H1 (cell line): Measurements from ENCODE around the gene CTAGE15.
"Not testable (repeated sequence)": the region's sequence is repeated elsewhere in the genome, so short reads cannot be mapped to it uniquely, and the experiment has no call there.

Experiments
- CHD1 ChIP-seq: IDR thresholded peaks from 2 replicates; pipeline ENCODE4 v1.6.1; 2012; ENCODE audit warnings: low read depth, low read length, improper control_type of control experiment
- EZH2 ChIP-seq: fragments of 200-600 bp; sonication (generic); IDR thresholded peaks from 2 replicates; pipeline ENCODE4 v1.7.1; 2012; ENCODE audit warnings: low read depth, mild to moderate bottlenecking, moderate library complexity, low read length, inconsistent platforms; ENCODE audit not compliant: severe bottlenecking
- HDAC6 ChIP-seq: IDR thresholded peaks from one replicate; pipeline ENCODE4 v1.7.1; 2012; ENCODE audit warnings: low read depth, mild to moderate bottlenecking, inconsistent platforms, low read length, moderate library complexity
- POLR2AphosphoS5 ChIP-seq: IDR thresholded peaks from 2 replicates; pipeline ENCODE4 v1.6.1; 2011; ENCODE audit warnings: low read depth, low read length
- YY1 ChIP-seq: IDR thresholded peaks from 2 replicates; pipeline ENCODE4 v1.6.1; 2011; ENCODE audit warnings: low read depth, mild to moderate bottlenecking, low read length
- ZNF274 ChIP-seq: IDR thresholded peaks from 2 replicates; pipeline ENCODE4 v1.7.0; 2012; ENCODE audit warnings: low read length, borderline replicate concordance; ENCODE audit errors: extremely low read depth
- TF ChIP-seq, protein P1 (sequence below), 3 experiments: IDR thresholded peaks; 1 replicate in 2 of 3; 2 replicates in 1 of 3; pipeline versions ENCODE4 v1.5.1 to v1.6.1; 2011; ENCODE audit warnings: low read length in 3 of 3, mild to moderate bottlenecking in 3 of 3, inconsistent platforms in 2 of 3, low read depth in 1 of 3, moderate library complexity in 1 of 3; ENCODE audit not compliant: insufficient read depth in 1 of 3; ENCODE audit errors: control extremely low read depth in 1 of 3

DNA sequence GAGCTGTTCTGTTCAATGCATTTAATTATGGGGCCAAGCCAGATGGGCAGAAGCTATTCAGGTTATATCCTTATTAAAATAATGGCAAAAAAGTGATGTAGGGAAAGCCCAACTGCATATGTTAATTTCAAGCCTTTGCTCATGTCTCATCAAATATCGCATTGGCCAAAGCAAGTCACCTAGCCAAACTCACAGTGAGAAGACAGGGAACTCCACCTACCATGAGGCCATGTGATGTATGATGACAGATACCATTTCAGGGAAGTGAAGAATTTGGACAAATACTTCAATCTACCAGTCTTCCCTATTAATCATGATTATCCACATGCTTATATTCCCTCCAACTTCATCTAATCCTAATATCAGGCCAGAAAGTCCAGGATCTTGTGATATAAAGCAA is 35.2 kb upstream of the CTAGE15 start:
- not testable (repeated sequence) for TF ChIP-seq HDAC6, YY1, CHD1, EZH2, ZNF274, POLR2AphosphoS5
- TF ChIP-seq, protein P1, sequence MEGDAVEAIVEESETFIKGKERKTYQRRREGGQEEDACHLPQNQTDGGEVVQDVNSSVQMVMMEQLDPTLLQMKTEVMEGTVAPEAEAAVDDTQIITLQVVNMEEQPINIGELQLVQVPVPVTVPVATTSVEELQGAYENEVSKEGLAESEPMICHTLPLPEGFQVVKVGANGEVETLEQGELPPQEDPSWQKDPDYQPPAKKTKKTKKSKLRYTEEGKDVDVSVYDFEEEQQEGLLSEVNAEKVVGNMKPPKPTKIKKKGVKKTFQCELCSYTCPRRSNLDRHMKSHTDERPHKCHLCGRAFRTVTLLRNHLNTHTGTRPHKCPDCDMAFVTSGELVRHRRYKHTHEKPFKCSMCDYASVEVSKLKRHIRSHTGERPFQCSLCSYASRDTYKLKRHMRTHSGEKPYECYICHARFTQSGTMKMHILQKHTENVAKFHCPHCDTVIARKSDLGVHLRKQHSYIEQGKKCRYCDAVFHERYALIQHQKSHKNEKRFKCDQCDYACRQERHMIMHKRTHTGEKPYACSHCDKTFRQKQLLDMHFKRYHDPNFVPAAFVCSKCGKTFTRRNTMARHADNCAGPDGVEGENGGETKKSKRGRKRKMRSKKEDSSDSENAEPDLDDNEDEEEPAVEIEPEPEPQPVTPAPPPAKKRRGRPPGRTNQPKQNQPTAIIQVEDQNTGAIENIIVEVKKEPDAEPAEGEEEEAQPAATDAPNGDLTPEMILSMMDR (IDR thresholded peaks at IDR 0.05; ENCODE audit: control extremely low read depth in 1 of 3, insufficient read depth in 1 of 3, low read depth in 1 of 3, low read length in 3 of 3) = not testable (repeated sequence)
